Measurements from ENCODE around the gene COL2A1. TPM values are rescaled to one million over a fixed set of nuclear protein-coding genes. Genes with fewer than 3 reads are reported as not detected.

COL2A1 gene
- total RNA-seq, 1 experiment from 2014 or later, result 1.4 TPM

- DNase-seq (ENCODE audit: low read depth, low spot score) (no peak), ATAC-seq (no peak)
- H3K4me1 ChIP-seq (ENCODE audit: control insufficient read depth, insufficient read depth, low read length), result no peaks in the 10 kb centered on the region
- POLR2A ChIA-PET, result no interaction called here
- no peak overlapping the region for H3K27ac ChIP-seq (ENCODE audit: low read length)
- no peaks in the 10 kb centered on the region for H3K27me3 ChIP-seq (ENCODE audit: control insufficient read depth, insufficient read depth, low read length)
- H3K9me3 ChIP-seq (ENCODE audit: control insufficient read depth, insufficient read depth, low read depth, low read length), result no peaks in the 10 kb centered on the region
- intact Hi-C loops (cut with micrococcal nuclease; ENCODE audit: unreplicated experiment) (no loop called here), in situ Hi-C loops (cut with HindIII; ENCODE audit: low pct_unique_long_range_greater_than_20kb, low sequenced_read_pairs) (no loop called here)
- BruUV-seq (replicated peaks), result no TSS peak
- no peak overlapping the region for H3K4me3 ChIP-seq (ENCODE audit: low read depth in 2 of 2, low read length in 2 of 2)
- no peaks in the 10 kb centered on the region for H3K36me3 ChIP-seq (ENCODE audit: control insufficient read depth, insufficient read depth, low read length)
- CTCF ChIA-PET, result no interaction called here
- TF ChIP-seq SIN3A (IDR thresholded peaks at IDR 0.05; ENCODE audit: borderline replicate concordance, insufficient read depth, low read depth, low read length) (no peak), CTCF (IDR thresholded peaks at IDR 0.05) (no peak), REST (IDR thresholded peaks at IDR 0.05; ENCODE audit: insufficient read depth in 1 of 2, low read depth in 2 of 2, low read length in 1 of 2) (no peak), POLR2AphosphoS5 (IDR thresholded peaks at IDR 0.05; ENCODE audit: low read depth, low read length) (no peak), TCF7L2 (IDR thresholded peaks at IDR 0.05; ENCODE audit: low read depth, low read length) (no peak)
Observed at GRCh38 chr12:47972895-47973294, 31.4 kb downstream of the COL2A1 start.

- Histone ChIP-seq H3K9me3 (ENCODE audit: control insufficient read depth, insufficient read depth, low read depth, low read length) (no peaks in the 10 kb centered on the region), H3K27me3 (ENCODE audit: control insufficient read depth, insufficient read depth, low read length) (no peaks in the 10 kb centered on the region), H3K4me1 (ENCODE audit: control insufficient read depth, insufficient read depth, low read length) (no peaks in the 10 kb centered on the region), H3K36me3 (ENCODE audit: control insufficient read depth, insufficient read depth, low read length) (peaks cover 2% of the 10 kb centered on the region), H3K4me3 (ENCODE audit: low read depth in 2 of 2, low read length in 2 of 2) (no peak overlapping the region), H3K27ac (ENCODE audit: low read length) (no peak overlapping the region)
- POLR2A ChIA-PET, result no interaction called here
- TF ChIP-seq REST (IDR thresholded peaks at IDR 0.05; ENCODE audit: insufficient read depth in 1 of 2, low read depth in 2 of 2, low read length in 1 of 2), result no peak
- TF ChIP-seq TCF7L2 (IDR thresholded peaks at IDR 0.05; ENCODE audit: low read depth, low read length), result no peak
- no peak for TF ChIP-seq SIN3A (IDR thresholded peaks at IDR 0.05; ENCODE audit: borderline replicate concordance, insufficient read depth, low read depth, low read length)
- no peak for TF ChIP-seq CTCF (IDR thresholded peaks at IDR 0.05)
- no peak for TF ChIP-seq POLR2AphosphoS5 (IDR thresholded peaks at IDR 0.05; ENCODE audit: low read depth, low read length)
- intact Hi-C loops (cut with micrococcal nuclease; ENCODE audit: unreplicated experiment) (no loop called here), in situ Hi-C loops (cut with HindIII; ENCODE audit: low pct_unique_long_range_greater_than_20kb, low sequenced_read_pairs) (no loop called here)
- DNase-seq (ENCODE audit: low read depth, low spot score), result no peak
- CTCF ChIA-PET, result no interaction called here
- ATAC-seq, result peak; percentile 35; the same call in 1 of the 2 replicates
- no TSS peak for BruUV-seq (replicated peaks)
Observed at GRCh38 chr12:47970843-47971242, 33.4 kb downstream of the COL2A1 start.
